ENCODE results near the gene ATP13A2.

DNA sequence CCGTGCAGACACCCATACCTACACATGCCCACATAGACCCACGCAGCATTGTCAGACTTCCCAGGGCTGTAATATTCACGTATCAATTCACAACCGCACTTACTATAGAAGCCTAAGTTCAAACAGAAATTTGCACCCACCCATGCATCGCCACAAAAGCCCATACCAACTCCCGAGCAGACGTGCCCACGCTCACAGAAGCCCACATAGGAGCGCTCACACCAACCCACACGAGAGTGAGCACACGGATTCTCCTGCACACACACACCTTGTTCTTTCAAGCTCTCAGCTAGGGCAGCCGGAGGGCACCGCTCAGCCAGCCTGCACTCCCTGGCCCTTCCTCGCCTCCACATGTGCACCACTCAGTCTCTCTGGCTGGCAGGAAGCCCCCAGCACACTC is 35.9 kb downstream of the ATP13A2 start:
- TF ChIP-seq CTCF (IDR thresholded peaks at IDR 0.05) = no peak
- no peak for TF ChIP-seq EZH2phosphoT487 (IDR thresholded peaks at IDR 0.05)

Data from neural progenitor cell (in vitro differentiated cells).